B cell (primary cell): ENCODE data around the gene TOM1L2. TPM values are rescaled to one million over a fixed set of nuclear protein-coding genes. Genes with fewer than 3 reads are reported as not detected.
A peak's percentile ranks its signal among the peaks of the same experiment; 100 is the strongest.

Source experiments
- ATAC-seq: fragments of 200-7000 bp; cut with Tn5 transposase; one replicate; pipeline ENCODE4 v1.10.0; 2021; ENCODE audit warnings: low read depth, mild to moderate bottlenecking, moderate number of reproducible peaks, moderate library complexity
- CTCF ChIA-PET: fragments of 350-600 bp; sonication (Branson Sonifier 250); formaldehyde crosslinking; loops from one replicate; lab custom pipeline; 2021; ENCODE audit warnings: antibody characterized with exemption, inconsistent platforms; lab: Charles Lee
- POLR2A ChIA-PET: fragments of 350-600 bp; sonication (Branson Sonifier 250); formaldehyde crosslinking; loops from one replicate; lab custom pipeline; 2021; ENCODE audit warnings: antibody characterized with exemption; lab: Charles Lee
- DNase-seq: peaks from one replicate; pipeline ENCODE4 v3.0.0; 2013
- H2AFZ ChIP-seq: 2 replicates; pipeline ENCODE4 v1.6.1; 2012; ENCODE audit warnings: mild to moderate bottlenecking, low read depth, low read length; ENCODE audit not compliant: insufficient read depth, poor library complexity, severe bottlenecking
- H3K27ac ChIP-seq, 2 donors: 1 replicate in 1 of 2; 2 replicates in 1 of 2; pipeline ENCODE4 v1.5.1; 2012 to 2013; ENCODE audit warnings: low read length in 2 of 2, mild to moderate bottlenecking in 2 of 2, moderate library complexity in 1 of 2
- H3K27me3 ChIP-seq, 4 experiments: fragments of 200-600 bp in 1 of 4; sonication (generic) in 1 of 4; replicated peaks in 1 of 4; 1 replicate in 2 of 4; 2 replicates in 2 of 4; pipeline versions ENCODE4 v1.6.1 to v1.7.0; 2013 to 2016; ENCODE audit warnings: low read length in 3 of 4, mild to moderate bottlenecking in 2 of 4, mixed read lengths in 1 of 4, moderate library complexity in 1 of 4; ENCODE audit not compliant: insufficient read depth in 4 of 4, control insufficient read depth in 3 of 4; ENCODE audit errors: control extremely low read depth in 1 of 4
- H3K36me3 ChIP-seq, 2 experiments: replicated peaks in 1 of 2; 1 replicate in 1 of 2; 2 replicates in 1 of 2; pipeline versions ENCODE4 v1.6.1 to v1.7.1; 2013; ENCODE audit warnings: low read length in 1 of 2; ENCODE audit not compliant: insufficient read depth in 2 of 2, control insufficient read depth in 1 of 2; ENCODE audit errors: control extremely low read depth in 1 of 2, extremely low read depth in 1 of 2
- H3K4me1 ChIP-seq, 2 donors: fragments of 200-600 bp in 1 of 2; sonication (generic) in 1 of 2; 1 replicate in 1 of 2; 2 replicates in 1 of 2; pipeline versions ENCODE4 v1.5.1 to v1.6.1; 2013 to 2017; ENCODE audit warnings: low read length in 2 of 2; ENCODE audit not compliant: control insufficient read depth in 2 of 2, insufficient read depth in 2 of 2
- H3K4me2 ChIP-seq: replicated peaks from 2 replicates; pipeline ENCODE3; 2012; ENCODE audit warnings: mild to moderate bottlenecking, low read depth, low read length; ENCODE audit not compliant: poor library complexity, severe bottlenecking
- H3K4me3 ChIP-seq, 5 experiments: fragments of 200-600 bp in 1 of 5; sonication (generic) in 1 of 5; 1 replicate in 3 of 5; 2 replicates in 2 of 5; pipeline versions ENCODE4 v1.5.1 to v1.7.0; 2011 to 2016; ENCODE audit warnings: low read length in 4 of 5, mild to moderate bottlenecking in 4 of 5, low read depth in 2 of 5, control low read depth in 1 of 5, moderate library complexity in 1 of 5; ENCODE audit not compliant: insufficient read depth in 1 of 5; ENCODE audit errors: control extremely low read depth in 1 of 5, extremely low read depth in 1 of 5
- H3K79me2 ChIP-seq: fragments of 200-600 bp; sonication (generic); one replicate; pipeline ENCODE4 v1.6.0; 2016; ENCODE audit warnings: low read length; ENCODE audit not compliant: control insufficient read depth, insufficient read depth
- H3K9ac ChIP-seq: fragments of 200-600 bp; sonication (generic); 2 replicates; pipeline ENCODE4 v1.6.1; 2017; ENCODE audit warnings: mild to moderate bottlenecking, low read length, moderate library complexity
- H3K9me3 ChIP-seq, 3 donors: one replicate each; pipeline versions ENCODE4 v1.6.1 to v1.7.1; 2013; ENCODE audit warnings: low read length in 2 of 3; ENCODE audit not compliant: control insufficient read depth in 2 of 3, insufficient read depth in 1 of 3; ENCODE audit errors: control extremely low read depth in 1 of 3
- H4K20me1 ChIP-seq: 2 replicates; pipeline ENCODE4 v1.6.0; 2012; ENCODE audit warnings: mild to moderate bottlenecking, low read length; ENCODE audit not compliant: insufficient read depth, control insufficient read depth, poor library complexity, severe bottlenecking
- H3K27ac Mint-ChIP-seq: one replicate; pipeline ENCODE4 v1.8.0; 2021; ENCODE audit warnings: mixed read lengths
- H3K27me3 Mint-ChIP-seq: one replicate; pipeline ENCODE4 v1.8.0; 2021; ENCODE audit warnings: mixed read lengths
- H3K4me1 Mint-ChIP-seq: one replicate; pipeline ENCODE4 v1.8.0; 2021; ENCODE audit warnings: mixed read lengths
- H3K4me3 Mint-ChIP-seq: one replicate; pipeline ENCODE4 v1.8.0; 2021; ENCODE audit warnings: mixed read lengths
- H3K9me3 Mint-ChIP-seq: one replicate; pipeline ENCODE4 v1.8.0; 2022; ENCODE audit warnings: mixed read lengths; ENCODE audit not compliant: insufficient read depth
- EZH2 ChIP-seq: IDR thresholded peaks from 2 replicates; pipeline ENCODE4 v1.6.1; 2012; ENCODE audit warnings: borderline replicate concordance, low read depth, mild to moderate bottlenecking, moderate library complexity, low read length; ENCODE audit not compliant: insufficient read depth, poor library complexity, severe bottlenecking
- WGBS: methylation state at CpG from one replicate; pipeline ENCODE4 v1.1.5; 2013; ENCODE audit warnings: missing lambda C conversion rate; ENCODE audit not compliant: insufficient coverage; 5-methylcytosine and 5-hydroxymethylcytosine counted together
- intact Hi-C: fragments of 100-400 bp; cut with micrococcal nuclease; formaldehyde crosslinking; loops from one replicate; pipeline ENCODE4 v1.10.0; 2022
- polyA plus RNA-seq: library from polyadenylated mRNA; depleted of rRNA; stranded (reverse); fragments of >200 nt; gene quantifications from 2 replicates; pipeline ENCODE4 v1.2.3, GENCODE V29; 2012
- total RNA-seq, 2 donors: library from RNA; stranded (reverse); fragments of 120-200 nt in 1 of 2; gene quantifications; 1 replicate in 1 of 2; 2 replicates in 1 of 2; pipeline versions ENCODE4 v1.2.3 to v1.2.4, GENCODE V29; 2013 to 2022
- TF ChIP-seq, protein P1 (sequence below): fragments of 200-600 bp; IDR thresholded peaks from one replicate; pipeline ENCODE4 v1.8.0; 2022; ENCODE audit warnings: antibody characterized with exemption, mild to moderate bottlenecking

Gene TOM1L2
- total and polyA plus RNA-seq, 2 donors (not counting 1 experiment from before 2014, with no cell fraction given), result 25.1 to 29.7 TPM

DNA sequence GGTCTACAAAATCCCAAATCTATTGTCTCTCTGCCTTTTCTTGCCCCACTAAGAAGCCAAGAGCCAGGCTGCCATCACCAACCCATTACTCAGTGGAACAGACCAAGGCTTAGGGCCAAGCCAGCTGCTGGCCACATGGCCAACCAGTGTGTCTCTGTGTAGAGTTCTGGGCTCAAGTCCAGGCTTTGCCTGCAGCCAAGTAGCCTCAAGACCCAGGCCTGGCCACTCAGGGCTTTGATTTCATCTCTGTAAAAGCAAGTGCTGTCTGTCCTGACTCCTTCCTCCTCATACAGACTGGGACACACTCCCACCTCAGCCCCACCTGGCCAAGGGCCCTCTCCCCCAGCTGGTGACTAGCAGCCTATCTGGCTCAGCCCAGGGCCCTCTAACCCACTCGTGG lies 150.0 kb downstream of the TOM1L2 start:
- Histone ChIP-seq H3K9ac (no peak overlapping the region), H3K79me2 (peaks cover 41% of the 10 kb centered on the region)
- TF ChIP-seq, protein P1, sequence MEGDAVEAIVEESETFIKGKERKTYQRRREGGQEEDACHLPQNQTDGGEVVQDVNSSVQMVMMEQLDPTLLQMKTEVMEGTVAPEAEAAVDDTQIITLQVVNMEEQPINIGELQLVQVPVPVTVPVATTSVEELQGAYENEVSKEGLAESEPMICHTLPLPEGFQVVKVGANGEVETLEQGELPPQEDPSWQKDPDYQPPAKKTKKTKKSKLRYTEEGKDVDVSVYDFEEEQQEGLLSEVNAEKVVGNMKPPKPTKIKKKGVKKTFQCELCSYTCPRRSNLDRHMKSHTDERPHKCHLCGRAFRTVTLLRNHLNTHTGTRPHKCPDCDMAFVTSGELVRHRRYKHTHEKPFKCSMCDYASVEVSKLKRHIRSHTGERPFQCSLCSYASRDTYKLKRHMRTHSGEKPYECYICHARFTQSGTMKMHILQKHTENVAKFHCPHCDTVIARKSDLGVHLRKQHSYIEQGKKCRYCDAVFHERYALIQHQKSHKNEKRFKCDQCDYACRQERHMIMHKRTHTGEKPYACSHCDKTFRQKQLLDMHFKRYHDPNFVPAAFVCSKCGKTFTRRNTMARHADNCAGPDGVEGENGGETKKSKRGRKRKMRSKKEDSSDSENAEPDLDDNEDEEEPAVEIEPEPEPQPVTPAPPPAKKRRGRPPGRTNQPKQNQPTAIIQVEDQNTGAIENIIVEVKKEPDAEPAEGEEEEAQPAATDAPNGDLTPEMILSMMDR, result no peak
- TF ChIP-seq EZH2, result no peak

DNA sequence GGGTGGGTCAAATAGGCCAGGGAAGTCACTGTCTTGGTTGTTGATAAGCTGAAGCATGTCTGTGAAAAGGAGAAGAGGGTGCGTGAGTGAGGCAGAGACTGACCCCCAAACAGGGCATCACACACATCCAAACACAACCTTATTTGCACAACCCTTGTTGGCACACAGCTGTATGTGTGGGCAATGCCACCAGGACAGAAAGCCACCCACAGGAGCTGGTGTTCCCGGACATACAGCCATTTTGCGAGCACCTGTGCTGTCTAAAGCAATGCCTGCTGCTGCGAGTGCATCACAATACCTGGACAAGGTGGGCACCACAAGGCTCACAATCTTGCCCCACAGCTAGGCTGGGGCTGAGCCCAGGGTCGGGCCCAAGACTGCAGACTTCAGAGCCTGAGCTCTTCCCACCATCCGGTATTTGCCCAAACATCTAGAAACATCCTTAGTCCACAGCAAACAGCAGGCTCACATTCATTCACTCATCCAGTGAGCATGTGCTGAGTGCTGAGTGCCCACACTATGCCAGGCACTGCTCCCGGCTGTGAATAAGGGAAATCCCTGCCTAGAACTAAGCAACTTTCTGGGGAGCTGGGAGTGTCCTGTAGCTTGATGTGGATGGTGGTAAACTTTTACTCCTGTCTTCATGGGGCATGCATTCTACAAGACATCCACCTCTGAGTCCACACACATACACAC lies 151.6 kb downstream of the TOM1L2 start:
- H3K27me3 ChIP-seq, result no peaks in the 10 kb centered on the region
- Mint-ChIP-seq H3K27ac (no peak overlapping the region), H3K27me3 (no peaks in the 10 kb centered on the region), H3K4me1 (peaks cover 39% of the 10 kb centered on the region), H3K4me3 (no peak overlapping the region), H3K9me3 (no peaks in the 10 kb centered on the region)
- peaks cover 58% of the 10 kb centered on the region for H4K20me1 ChIP-seq
- no peaks in the 10 kb centered on the region for H3K9me3 ChIP-seq
- TF ChIP-seq, protein P1, result no peak
- TF ChIP-seq EZH2, result no peak
- no peak overlapping the region for H3K4me3 ChIP-seq
- H2AFZ ChIP-seq, result no peak overlapping the region
- intact Hi-C loops, result no loop called here
- 98% methylated on average over 5 of the region's 7 CpGs for WGBS
- no peak overlapping the region for H3K27ac ChIP-seq
- H3K4me2 ChIP-seq, result no peak overlapping the region
- DNase-seq (no peak), ATAC-seq (no peak)
- H3K36me3 ChIP-seq, result peaks cover 0 to 26% of the 10 kb centered on the region in 2 experiments
- peaks cover 41% of the 10 kb centered on the region for H3K79me2 ChIP-seq
- peaks cover 20 to 30% of the 10 kb centered on the region in 2 donors for H3K4me1 ChIP-seq
- H3K9ac ChIP-seq, result no peak overlapping the region
- ChIA-PET CTCF (interaction anchor here (0.8 to 4.2 kb wide), 6 partner anchors 8 to 140 kb away, joined by 3 to 26 read pairs (median 6); partner anchors contain the start of gene SREBF1), POLR2A (interaction anchor here (0.6 kb wide), 1 partner anchor 16 kb away, joined by 3 read pairs; the partner anchor contains the start of gene SREBF1)

More for the DNA sequence above, 150.0 kb downstream of the TOM1L2 start:
- ChIA-PET CTCF (interaction anchor here (1.1 to 3.0 kb wide), 2 partner anchors 10 to 14 kb away, joined by 3 to 19 read pairs; no protein-coding TSS in a partner anchor), POLR2A (no interaction called here)
- Histone ChIP-seq H2AFZ (no peak overlapping the region), H3K36me3 (peaks cover 0 to 18% of the 10 kb centered on the region in 2 experiments), H3K4me3 (no peak overlapping the region), H3K4me1 (peaks cover 28 to 41% of the 10 kb centered on the region in 2 donors), H4K20me1 (peaks cover 74% of the 10 kb centered on the region), H3K27ac (no peak overlapping the region), H3K4me2 (peak overlapping the region; percentile 96), H3K9me3 (no peaks in the 10 kb centered on the region), H3K27me3 (no peaks in the 10 kb centered on the region)
- Mint-ChIP-seq H3K9me3 (no peaks in the 10 kb centered on the region), H3K4me1 (peaks cover 50% of the 10 kb centered on the region), H3K4me3 (no peak overlapping the region), H3K27me3 (no peaks in the 10 kb centered on the region), H3K27ac (no peak overlapping the region)
- intact Hi-C loops, result no loop called here
- ATAC-seq (no peak), DNase-seq (no peak)
- WGBS, result 86% methylated on average over 1 of the region's 1 CpG
